HEK293 (cell line): ENCODE results near the gene LSM11.

Experiments used
- CTCF ChIA-PET: fragments of 350-600 bp; formaldehyde crosslinking; extraction: SDS; loops from one replicate; lab custom pipeline; 2021; ENCODE audit warnings: antibody characterized with exemption; lab: Yijun Ruan, JAX
- POLR2A ChIA-PET: fragments of 300-600 bp; formaldehyde crosslinking; extraction: SDS; loops from one replicate; lab custom pipeline; 2020; ENCODE audit warnings: antibody characterized with exemption, inconsistent platforms; lab: Yijun Ruan, JAX
- H3K27ac ChIP-seq: fragments of 200-500 bp; sonication (Bioruptor generic); 2 replicates; pipeline ENCODE4 v1.5.1; 2014; ENCODE audit warnings: low read depth, low read length, control low read depth, inconsistent platforms; ENCODE audit errors: extremely low read depth
- H3K36me3 ChIP-seq, 2 experiments: fragments of 200-500 bp in 1 of 2; sonication (Bioruptor generic) in 1 of 2; 1 replicate in 1 of 2; 2 replicates in 1 of 2; pipeline ENCODE4 v1.5.1; 2014 to 2017; ENCODE audit warnings: inconsistent platforms in 2 of 2, low read length in 2 of 2; ENCODE audit not compliant: control insufficient read depth in 2 of 2, insufficient read depth in 1 of 2
- H3K4me1 ChIP-seq: fragments of 200-500 bp; sonication (Bioruptor generic); 2 replicates; pipeline ENCODE4 v1.5.1; 2014; ENCODE audit warnings: mild to moderate bottlenecking, low read length, inconsistent platforms; ENCODE audit not compliant: control insufficient read depth, insufficient read depth
- H3K4me3 ChIP-seq: 2 replicates; pipeline ENCODE4 v1.5.1; 2011; ENCODE audit warnings: low read depth, mild to moderate bottlenecking, control low read depth, low read length, moderate library complexity
- H3K9me3 ChIP-seq: fragments of 200-500 bp; sonication (Bioruptor generic); 2 replicates; pipeline ENCODE4 v1.5.1; 2014; ENCODE audit warnings: low read depth, low read length, inconsistent platforms; ENCODE audit not compliant: control insufficient read depth, insufficient read depth
- GLIS1 ChIP-seq: fragments of 450-650 bp; formaldehyde crosslinking; IDR thresholded peaks from 2 replicates; pipeline ENCODE4 v1.5.1; 2016; ENCODE audit warnings: missing biosample characterization, missing genetic modification characterization
- GLIS2 ChIP-seq: fragments of 450-650 bp; formaldehyde crosslinking; IDR thresholded peaks from 2 replicates; pipeline ENCODE4 v1.5.1; 2016; ENCODE audit warnings: missing biosample characterization, missing genetic modification characterization
- KLF9 ChIP-seq: fragments of 450-650 bp; formaldehyde crosslinking; IDR thresholded peaks from 2 replicates; pipeline ENCODE4 v1.5.1; 2016; ENCODE audit warnings: missing biosample characterization, missing genetic modification characterization, low read depth
- MYNN ChIP-seq: fragments of 450-650 bp; formaldehyde crosslinking; IDR thresholded peaks from 2 replicates; pipeline ENCODE4 v1.5.1; 2016; ENCODE audit warnings: missing biosample characterization, missing genetic modification characterization, borderline replicate concordance
- PATZ1 ChIP-seq: fragments of 450-650 bp; formaldehyde crosslinking; IDR thresholded peaks from 2 replicates; pipeline ENCODE4 v1.5.1; 2016; ENCODE audit warnings: missing biosample characterization, missing genetic modification characterization
- PBX3 ChIP-seq: sonication (generic); formaldehyde crosslinking; IDR thresholded peaks from 2 replicates; pipeline ENCODE4 v1.8.1; 2022; ENCODE audit warnings: mild to moderate bottlenecking, moderate library complexity, missing genetic modification reagents
- PRDM1 ChIP-seq: fragments of 450-650 bp; formaldehyde crosslinking; IDR thresholded peaks from 2 replicates; pipeline ENCODE4; 2016; ENCODE audit warnings: missing biosample characterization, missing genetic modification characterization
- SP7 ChIP-seq: fragments of 450-650 bp; formaldehyde crosslinking; IDR thresholded peaks from 2 replicates; pipeline ENCODE4 v1.5.1; 2016; ENCODE audit warnings: missing biosample characterization, missing genetic modification characterization
- WT1 ChIP-seq: fragments of 450-650 bp; formaldehyde crosslinking; IDR thresholded peaks from 2 replicates; pipeline ENCODE4 v1.5.1; 2016; ENCODE audit warnings: missing biosample characterization, missing genetic modification characterization
- YY1 ChIP-seq: fragments of 450-650 bp; formaldehyde crosslinking; IDR thresholded peaks from 2 replicates; pipeline ENCODE4 v1.5.1; 2018; ENCODE audit warnings: missing biosample characterization, missing genetic modification characterization
- ZBTB1 ChIP-seq: fragments of 450-650 bp; formaldehyde crosslinking; IDR thresholded peaks from 2 replicates; pipeline ENCODE4 v1.5.1; 2016; ENCODE audit warnings: missing biosample characterization, missing genetic modification characterization
- ZBTB10 ChIP-seq: fragments of 450-650 bp; formaldehyde crosslinking; IDR thresholded peaks from 2 replicates; pipeline ENCODE4 v1.5.1; 2016; ENCODE audit warnings: missing biosample characterization, missing genetic modification characterization
- ZBTB20 ChIP-seq: fragments of 450-650 bp; formaldehyde crosslinking; IDR thresholded peaks from 2 replicates; pipeline ENCODE4 v1.5.1; 2016; ENCODE audit warnings: missing biosample characterization, missing genetic modification characterization
- ZBTB8A ChIP-seq: fragments of 450-650 bp; formaldehyde crosslinking; IDR thresholded peaks from 2 replicates; pipeline ENCODE4 v1.5.1; 2016; ENCODE audit warnings: missing biosample characterization, missing genetic modification characterization
- ZEB2 ChIP-seq: fragments of 450-650 bp; formaldehyde crosslinking; IDR thresholded peaks from 2 replicates; pipeline ENCODE4 v1.5.1; 2016; ENCODE audit warnings: missing biosample characterization, missing genetic modification characterization
- ZFP41 ChIP-seq: fragments of 450-650 bp; formaldehyde crosslinking; IDR thresholded peaks from 2 replicates; pipeline ENCODE4 v1.5.1; 2016; ENCODE audit warnings: missing biosample characterization, missing genetic modification characterization, borderline replicate concordance
- ZNF10 ChIP-seq: fragments of 450-650 bp; formaldehyde crosslinking; IDR thresholded peaks from 2 replicates; pipeline ENCODE4 v1.5.1; 2017; ENCODE audit warnings: missing biosample characterization, missing genetic modification characterization
- ZNF112 ChIP-seq: fragments of 450-650 bp; formaldehyde crosslinking; IDR thresholded peaks from 2 replicates; pipeline ENCODE4 v1.5.0; 2017; ENCODE audit warnings: missing biosample characterization, missing genetic modification characterization
- ZNF2 ChIP-seq: fragments of 450-650 bp; formaldehyde crosslinking; IDR thresholded peaks from 2 replicates; pipeline ENCODE4 v1.5.1; 2016; ENCODE audit warnings: missing biosample characterization, missing genetic modification characterization
- ZNF221 ChIP-seq: fragments of 450-650 bp; formaldehyde crosslinking; IDR thresholded peaks from 2 replicates; pipeline ENCODE4 v1.5.1; 2017; ENCODE audit warnings: missing biosample characterization, missing genetic modification characterization, borderline replicate concordance
- ZNF324 ChIP-seq: fragments of 450-650 bp; formaldehyde crosslinking; IDR thresholded peaks from 2 replicates; pipeline ENCODE4 v1.5.1; 2016; ENCODE audit warnings: missing biosample characterization, missing genetic modification characterization
- ZNF488 ChIP-seq: fragments of 450-650 bp; formaldehyde crosslinking; IDR thresholded peaks from 2 replicates; pipeline ENCODE4 v1.5.1; 2016; ENCODE audit warnings: missing biosample characterization, missing genetic modification characterization
- ZNF558 ChIP-seq: fragments of 450-650 bp; formaldehyde crosslinking; IDR thresholded peaks from 2 replicates; pipeline ENCODE4 v1.5.1; 2016; ENCODE audit warnings: missing biosample characterization, missing genetic modification characterization
- ZNF571 ChIP-seq: fragments of 450-650 bp; formaldehyde crosslinking; IDR thresholded peaks from 2 replicates; pipeline ENCODE4 v1.5.0; 2017; ENCODE audit warnings: missing biosample characterization, missing genetic modification characterization
- ZNF660 ChIP-seq: fragments of 450-650 bp; IDR thresholded peaks from 2 replicates; pipeline ENCODE4 v1.5.1; 2018; ENCODE audit warnings: missing biosample characterization, mild to moderate bottlenecking, missing genetic modification characterization
- ZNF670 ChIP-seq: fragments of 450-650 bp; formaldehyde crosslinking; IDR thresholded peaks from 2 replicates; pipeline ENCODE4 v1.5.1; 2016; ENCODE audit warnings: missing biosample characterization, missing genetic modification characterization, low read depth
- ZNF692 ChIP-seq: fragments of 450-650 bp; formaldehyde crosslinking; IDR thresholded peaks from 2 replicates; pipeline ENCODE4 v1.5.1; 2016; ENCODE audit warnings: missing biosample characterization, missing genetic modification characterization
- ZSCAN18 ChIP-seq: fragments of 450-650 bp; formaldehyde crosslinking; IDR thresholded peaks from 2 replicates; pipeline ENCODE4 v1.5.1; 2016; ENCODE audit warnings: missing biosample characterization, missing genetic modification characterization

The LSM11 gene

GRCh38 chr5:157743163-157744050 is at the start of gene LSM11:
Gene LSM11 (plus strand): TSS chr5:157743712. CDS start chr5:157743751, 39 bp downstream.
- ChIA-PET CTCF (interaction anchor here (0.5 to 4.0 kb wide), 75 partner anchors 10 to 1435 kb away, joined by 3 to 49 read pairs (median 4); partner anchors contain the start of genes C5orf52 and THG1L), POLR2A (interaction anchor here (0.6 to 1.7 kb wide), 4 partner anchors 12 to 135 kb away, joined by 3 to 6 read pairs (median 4); partner anchors contain the start of gene THG1L)
- H3K9me3 ChIP-seq = no peaks in the 10 kb centered on the region
- H3K4me1 ChIP-seq = peaks cover 14% of the 10 kb centered on the region; the same call in 1 of the 2 replicates
- H3K27ac ChIP-seq = peak within 1 kb of the TSS; percentile 71; the same call in 1 of the 2 replicates
- H3K36me3 ChIP-seq = peaks cover 5 to 10% of the 10 kb centered on the region in 2 experiments
- H3K4me3 ChIP-seq = peak within 1 kb of the TSS; percentile 89
- peak; percentile 77 for TF ChIP-seq YY1
- TF ChIP-seq ZNF2 (tag by site-specific recombination) = no peak
- TF ChIP-seq ZSCAN18 (tag by site-specific recombination) = no peak
- TF ChIP-seq GLIS1 = no peak; the same call in 1 of the 2 replicates
- no peak for TF ChIP-seq ZNF571 (tag by site-specific recombination)
- TF ChIP-seq PRDM1 = no peak
- TF ChIP-seq ZNF558 = no peak
- peak; percentile 98 for TF ChIP-seq KLF9
- no peak for TF ChIP-seq ZNF670 (tag by site-specific recombination)
- TF ChIP-seq ZBTB8A (tag by site-specific recombination) = peak; percentile 84
- TF ChIP-seq ZBTB20 (tag by site-specific recombination) = peak; percentile 81
- no peak for TF ChIP-seq MYNN (tag by site-specific recombination)
- peak; percentile 87 for TF ChIP-seq ZNF660 (tag by site-specific recombination)
- TF ChIP-seq SP7 (tag by site-specific recombination) = 0 out of 2 replicates have a peak, but pooled peaks have one; percentile 27
- TF ChIP-seq PATZ1 (tag by site-specific recombination) = 0 out of 2 replicates have a peak, but pooled peaks have one; percentile 39
- no peak for TF ChIP-seq ZNF488 (tag by site-specific recombination)
- TF ChIP-seq ZNF221 (tag by site-specific recombination) = no peak
- TF ChIP-seq PBX3 (CRISPR knock-in tag) = no peak
- no peak for TF ChIP-seq ZBTB10
- TF ChIP-seq ZNF10 (tag by site-specific recombination) = no peak
- TF ChIP-seq GLIS2 (tag by site-specific recombination) = no peak
- no peak for TF ChIP-seq ZFP41 (tag by site-specific recombination)
- no peak for TF ChIP-seq WT1 (tag by site-specific recombination)
- no peak for TF ChIP-seq ZBTB1 (tag by site-specific recombination)
- no peak for TF ChIP-seq ZNF324 (tag by site-specific recombination)
- TF ChIP-seq ZEB2 (tag by site-specific recombination) = 0 out of 2 replicates have a peak, but pooled peaks have one; percentile 33
- TF ChIP-seq ZNF692 (tag by site-specific recombination) = peak; percentile 48; the same call in 1 of the 2 replicates
- TF ChIP-seq ZNF112 (tag by site-specific recombination) = no peak
